K562 (cell line): ENCODE measurements around the gene PRM3. TPM values are rescaled to one million over a fixed set of nuclear protein-coding genes. Genes with fewer than 3 reads are reported as not detected.

Source experiments
- HDAC1 ChIP-seq, 2 experiments: fragments of 450-650 bp; IDR thresholded peaks; 2 replicates each; pipeline ENCODE4 v1.6.1; 2016 to 2017; ENCODE audit warnings: inconsistent platforms in 1 of 2, mild to moderate bottlenecking in 1 of 2, moderate library complexity in 1 of 2
- polyA plus RNA-seq, 8 experiments: library from polyadenylated mRNA; depleted of rRNA in 4 of 8; stranded (reverse) in 5 of 8; unstranded in 3 of 8; fragments of >200 nt; fragmentation: Nextera tagmentation in 2 of 8; fragmentation: Illumina TruSeq in 1 of 8; extraction: Ambion mirVana in 2 of 8; extraction: Trizol in 1 of 8; gene quantifications; 2 replicates each; pipeline versions ENCODE4 v1.2.1 to v1.2.3, GENCODE V29; 2011 to 2014; ENCODE audit warnings: inconsistent platforms in 1 of 8, missing spikeins in 1 of 8
- total RNA-seq, 7 experiments: library from RNA; depleted of rRNA in 6 of 7; stranded (reverse); fragments of >200 nt in 6 of 7; fragmentation: Illumina TruSeq in 2 of 7; extraction: Trizol in 2 of 7; gene quantifications; 2 replicates each; pipeline versions ENCODE4 v1.2.1 to v1.2.3, GENCODE V29; 2011 to 2021; ENCODE audit warnings: low replicate concordance in 1 of 7
- TF ChIP-seq, protein P1 (sequence below), 2 experiments: fragments of 450-650 bp; formaldehyde crosslinking in 1 of 2; IDR thresholded peaks; 2 replicates each; pipeline versions ENCODE4 v1.4.0 to v1.6.1; 2014 to 2020; ENCODE audit warnings: mild to moderate bottlenecking in 2 of 2, borderline replicate concordance in 1 of 2, low read depth in 1 of 2

PRM3 gene
- total and polyA plus RNA-seq, 9 of the 15 experiments (the other 6 are each of a cell fraction or from before 2014, with no cell fraction given), result not detected

DNA sequence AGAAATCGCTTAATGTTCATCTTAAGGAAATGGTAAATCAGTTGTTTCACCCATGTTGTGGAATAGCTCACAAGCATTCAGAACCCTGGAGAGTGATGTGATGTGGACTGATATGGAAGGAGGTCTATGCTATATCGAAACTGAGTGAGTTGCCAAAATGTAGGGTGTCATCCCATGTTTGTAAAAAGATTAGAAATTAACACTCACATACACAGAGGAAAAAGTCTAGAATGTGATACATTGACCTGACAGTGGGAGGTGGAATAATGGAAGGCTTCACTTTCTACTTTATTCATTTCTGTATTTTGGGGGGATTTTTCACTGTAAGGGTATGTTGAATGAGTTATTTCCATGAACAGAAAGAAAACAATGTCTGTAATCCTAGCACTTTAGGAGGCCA, 12.4 kb upstream of the PRM3 start (continued):
- TF ChIP-seq, protein P1, sequence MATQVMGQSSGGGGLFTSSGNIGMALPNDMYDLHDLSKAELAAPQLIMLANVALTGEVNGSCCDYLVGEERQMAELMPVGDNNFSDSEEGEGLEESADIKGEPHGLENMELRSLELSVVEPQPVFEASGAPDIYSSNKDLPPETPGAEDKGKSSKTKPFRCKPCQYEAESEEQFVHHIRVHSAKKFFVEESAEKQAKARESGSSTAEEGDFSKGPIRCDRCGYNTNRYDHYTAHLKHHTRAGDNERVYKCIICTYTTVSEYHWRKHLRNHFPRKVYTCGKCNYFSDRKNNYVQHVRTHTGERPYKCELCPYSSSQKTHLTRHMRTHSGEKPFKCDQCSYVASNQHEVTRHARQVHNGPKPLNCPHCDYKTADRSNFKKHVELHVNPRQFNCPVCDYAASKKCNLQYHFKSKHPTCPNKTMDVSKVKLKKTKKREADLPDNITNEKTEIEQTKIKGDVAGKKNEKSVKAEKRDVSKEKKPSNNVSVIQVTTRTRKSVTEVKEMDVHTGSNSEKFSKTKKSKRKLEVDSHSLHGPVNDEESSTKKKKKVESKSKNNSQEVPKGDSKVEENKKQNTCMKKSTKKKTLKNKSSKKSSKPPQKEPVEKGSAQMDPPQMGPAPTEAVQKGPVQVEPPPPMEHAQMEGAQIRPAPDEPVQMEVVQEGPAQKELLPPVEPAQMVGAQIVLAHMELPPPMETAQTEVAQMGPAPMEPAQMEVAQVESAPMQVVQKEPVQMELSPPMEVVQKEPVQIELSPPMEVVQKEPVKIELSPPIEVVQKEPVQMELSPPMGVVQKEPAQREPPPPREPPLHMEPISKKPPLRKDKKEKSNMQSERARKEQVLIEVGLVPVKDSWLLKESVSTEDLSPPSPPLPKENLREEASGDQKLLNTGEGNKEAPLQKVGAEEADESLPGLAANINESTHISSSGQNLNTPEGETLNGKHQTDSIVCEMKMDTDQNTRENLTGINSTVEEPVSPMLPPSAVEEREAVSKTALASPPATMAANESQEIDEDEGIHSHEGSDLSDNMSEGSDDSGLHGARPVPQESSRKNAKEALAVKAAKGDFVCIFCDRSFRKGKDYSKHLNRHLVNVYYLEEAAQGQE (IDR thresholded peaks at IDR 0.05; ENCODE audit: borderline replicate concordance), result peak; percentile 89
- TF ChIP-seq, protein P1 (CRISPR knock-in tag; IDR thresholded peaks at IDR 0.05; ENCODE audit: low read depth), result no peak
- TF ChIP-seq HDAC1 (IDR thresholded peaks at IDR 0.05), result no peak
